NT2/D1 (cell line): ENCODE results near the gene DPP6.

ENCODE experiments used
- YY1 ChIP-seq: IDR thresholded peaks from 2 replicates; pipeline ENCODE4 v1.6.1; 2011; ENCODE audit not compliant: insufficient read length, insufficient read depth
- ZNF274 ChIP-seq: IDR thresholded peaks from 2 replicates; pipeline ENCODE4 v1.6.1; 2011; ENCODE audit warnings: mild to moderate bottlenecking, low read depth, low read length

GRCh38 chr7:154910125-154910524, 857.9 kb downstream of the DPP6 start:
- TF ChIP-seq YY1 (no peak), ZNF274 (no peak)
